NCI-H1092 treated with DMSO at 0.1 percent for 48 hours (cell line): ENCODE data around the gene FADS2.

ENCODE experiments used
- DNase-seq: peaks from one replicate; lab custom pipeline; 2025; lab: John Stamatoyannopoulos, UW

The FADS2 gene

DNA sequence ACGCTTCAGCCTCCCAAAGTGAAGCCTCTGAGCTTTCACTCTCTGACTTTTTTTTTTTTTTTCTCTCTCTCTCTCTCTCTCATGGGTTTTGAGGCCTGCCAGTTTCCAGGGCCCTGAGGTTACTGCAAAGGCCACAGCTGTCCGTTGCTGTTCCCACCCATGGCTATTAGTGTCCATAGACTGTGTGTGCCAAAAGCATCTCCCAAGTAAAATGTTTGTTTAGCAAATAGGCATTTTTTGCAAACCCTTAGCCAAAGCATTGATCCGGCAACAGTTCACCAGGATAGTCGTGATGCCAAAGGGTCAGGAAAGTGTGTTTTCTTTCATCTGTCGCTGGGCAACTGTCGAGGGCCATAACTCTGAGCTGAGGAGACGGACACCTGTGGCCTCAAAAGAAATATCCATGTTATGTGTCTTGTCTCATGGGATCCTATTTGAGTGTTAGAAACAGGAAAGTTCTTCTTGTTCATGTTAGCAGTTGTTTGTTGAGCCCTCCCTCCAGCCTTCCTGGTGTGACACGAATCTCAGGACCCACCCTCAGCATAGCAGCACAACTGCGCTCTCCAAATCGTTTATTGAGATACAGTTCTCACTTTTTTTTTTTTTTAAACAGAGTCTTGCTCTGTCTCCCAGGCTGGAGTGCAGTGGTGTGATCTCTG, 18.4 kb downstream of the FADS2 start:
- no peak for DNase-seq

DNA sequence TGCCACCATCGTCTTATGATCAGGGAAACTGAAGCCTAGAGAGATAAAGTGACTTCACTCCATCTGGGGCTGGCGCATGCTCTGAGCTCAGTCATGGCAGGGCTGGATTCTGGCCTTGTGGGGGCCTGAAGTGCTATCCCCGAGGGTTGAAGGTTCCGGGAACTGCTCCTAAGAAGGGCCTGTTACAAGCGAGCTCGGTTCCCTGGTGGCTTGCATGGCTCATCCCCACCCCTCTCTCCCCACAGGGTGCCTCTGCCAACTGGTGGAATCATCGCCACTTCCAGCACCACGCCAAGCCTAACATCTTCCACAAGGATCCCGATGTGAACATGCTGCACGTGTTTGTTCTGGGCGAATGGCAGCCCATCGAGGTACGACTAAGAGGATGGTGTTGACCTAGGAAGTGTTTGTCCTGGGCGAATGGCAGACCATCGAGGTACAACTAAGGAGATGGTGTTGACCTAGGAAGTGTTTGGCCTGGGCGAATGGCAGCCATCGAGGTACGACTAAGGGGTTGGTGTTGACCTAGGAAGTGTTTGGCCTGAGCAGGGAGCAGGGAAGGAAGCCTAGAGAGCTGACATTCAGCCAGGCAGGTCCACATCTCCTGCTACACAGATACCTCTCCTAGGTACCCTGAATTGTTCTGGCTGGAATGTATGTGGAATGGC, 19.9 kb downstream of the FADS2 start:
- no peak for DNase-seq

DNA sequence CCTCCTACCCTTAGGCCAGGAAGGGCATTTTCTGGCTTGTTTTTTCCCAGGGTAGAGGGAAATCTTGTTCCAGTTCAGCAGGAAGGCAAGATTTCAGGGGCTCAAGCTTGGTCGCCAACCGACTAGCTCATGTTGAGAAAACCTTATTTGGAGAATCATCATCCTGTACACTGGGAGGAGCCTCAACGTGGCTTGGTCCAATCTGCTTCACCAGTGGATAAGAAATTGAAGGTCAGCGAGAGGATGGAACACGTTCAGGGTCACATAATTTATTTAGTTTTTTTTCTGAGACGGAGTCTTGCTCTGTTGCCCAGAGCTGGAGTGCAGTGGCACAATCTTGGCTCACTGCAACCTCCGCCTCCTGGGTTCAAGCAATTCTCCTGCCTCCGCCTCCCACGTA, 20.5 kb downstream of the FADS2 start:
- no peak for DNase-seq

DNA sequence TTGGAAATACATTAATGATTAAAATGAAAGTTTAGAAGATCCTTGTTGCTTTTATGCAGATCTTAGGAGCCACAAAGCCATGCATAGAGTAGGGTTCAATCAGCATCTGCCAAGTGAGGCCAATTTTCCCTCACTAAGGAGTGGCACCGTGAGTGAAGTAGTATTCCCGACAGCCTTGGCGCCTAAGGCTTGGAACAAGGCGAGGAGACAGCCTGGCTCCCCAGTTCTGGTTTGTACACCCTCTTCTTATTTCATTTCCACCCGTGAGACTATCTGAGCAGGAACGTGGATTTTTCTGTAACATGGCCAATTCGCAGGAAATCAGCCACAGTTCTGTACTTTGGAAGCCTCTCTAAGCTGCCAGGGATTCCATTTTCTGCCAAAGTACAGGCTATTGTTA, 22.6 kb downstream of the FADS2 start:
- no peak for DNase-seq

DNA sequence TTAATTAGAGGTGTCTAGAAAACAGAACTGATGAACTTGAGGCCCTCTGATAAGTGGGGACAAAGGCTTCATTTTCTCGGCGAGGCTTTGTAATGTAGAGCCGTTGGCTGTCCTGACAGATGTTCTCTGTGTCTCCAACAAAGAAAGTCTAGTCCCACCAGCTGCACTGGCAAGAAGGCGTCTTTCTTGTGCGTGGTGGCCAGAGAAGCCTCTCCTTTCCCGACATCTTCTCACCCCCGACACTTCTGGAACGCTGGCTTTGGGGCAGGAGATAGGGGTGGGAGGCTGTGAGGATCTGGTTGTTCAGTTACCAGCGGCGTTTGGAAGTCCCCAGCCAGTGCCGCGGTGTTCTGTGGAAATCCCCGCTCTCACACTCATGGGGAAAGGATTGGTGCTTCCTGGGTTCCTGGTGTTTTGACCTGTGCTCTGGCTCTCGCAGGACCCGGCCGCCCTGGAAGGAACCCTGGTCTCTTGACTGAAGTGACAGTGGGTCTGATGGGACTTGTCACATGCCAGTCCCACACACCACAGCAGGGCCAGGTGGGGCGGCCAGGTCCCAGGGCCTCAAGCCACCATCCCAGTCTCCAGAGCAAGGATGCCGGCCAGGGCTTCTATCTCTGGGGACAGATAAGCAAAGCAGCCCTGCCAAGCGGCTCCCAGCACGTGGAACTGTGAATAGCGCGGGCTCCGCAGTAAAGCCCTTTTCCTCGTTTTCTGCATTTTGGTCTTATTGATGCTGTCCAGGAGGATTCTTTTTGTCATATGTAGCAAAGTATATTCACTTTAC, 23.2 kb downstream of the FADS2 start:
- DNase-seq = no peak

DNA sequence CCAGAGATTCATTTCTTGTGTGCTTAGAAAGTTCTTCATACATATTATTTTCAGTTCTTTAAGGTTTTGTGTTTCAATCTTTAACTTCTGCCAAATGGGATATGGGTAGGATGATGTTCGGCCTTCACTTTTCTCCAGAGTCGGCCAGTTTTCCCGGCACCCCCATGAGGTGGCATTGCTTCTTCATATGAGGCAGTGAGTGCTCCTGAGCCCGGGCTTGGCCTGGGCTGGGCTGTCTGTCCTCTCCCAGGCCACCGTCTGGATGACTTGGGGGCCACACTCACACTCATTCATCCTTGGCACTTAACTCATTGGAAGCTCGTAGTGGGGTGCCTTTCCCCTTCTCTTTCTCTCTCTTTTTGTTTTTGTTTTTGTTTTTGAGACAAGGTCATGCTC, 23.8 kb downstream of the FADS2 start:
- DNase-seq = no peak

DNA sequence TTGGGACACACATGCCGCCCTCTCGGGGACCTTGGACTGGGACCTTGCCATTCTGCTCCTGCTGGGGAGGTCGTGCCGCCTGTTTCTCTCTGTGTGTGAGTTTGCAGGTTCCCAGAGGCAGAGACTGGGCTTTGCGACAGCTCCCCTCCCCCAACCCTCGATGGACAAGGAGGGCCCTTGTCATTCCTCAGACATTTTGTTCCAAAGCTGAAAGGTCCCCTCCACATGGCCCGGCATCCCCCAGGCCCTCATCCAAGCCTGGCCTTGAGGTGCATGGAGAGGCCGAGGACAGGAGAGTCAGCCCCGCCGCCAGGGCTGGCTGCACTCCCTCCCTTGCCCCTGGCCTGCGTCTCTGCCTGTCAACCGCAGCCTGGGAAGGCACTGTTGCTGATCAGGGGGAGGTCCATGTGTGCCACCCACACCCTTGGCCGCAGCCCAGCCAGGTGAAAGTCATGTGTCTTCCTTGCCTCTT, 25.6 kb downstream of the FADS2 start:
- DNase-seq = no peak

DNA sequence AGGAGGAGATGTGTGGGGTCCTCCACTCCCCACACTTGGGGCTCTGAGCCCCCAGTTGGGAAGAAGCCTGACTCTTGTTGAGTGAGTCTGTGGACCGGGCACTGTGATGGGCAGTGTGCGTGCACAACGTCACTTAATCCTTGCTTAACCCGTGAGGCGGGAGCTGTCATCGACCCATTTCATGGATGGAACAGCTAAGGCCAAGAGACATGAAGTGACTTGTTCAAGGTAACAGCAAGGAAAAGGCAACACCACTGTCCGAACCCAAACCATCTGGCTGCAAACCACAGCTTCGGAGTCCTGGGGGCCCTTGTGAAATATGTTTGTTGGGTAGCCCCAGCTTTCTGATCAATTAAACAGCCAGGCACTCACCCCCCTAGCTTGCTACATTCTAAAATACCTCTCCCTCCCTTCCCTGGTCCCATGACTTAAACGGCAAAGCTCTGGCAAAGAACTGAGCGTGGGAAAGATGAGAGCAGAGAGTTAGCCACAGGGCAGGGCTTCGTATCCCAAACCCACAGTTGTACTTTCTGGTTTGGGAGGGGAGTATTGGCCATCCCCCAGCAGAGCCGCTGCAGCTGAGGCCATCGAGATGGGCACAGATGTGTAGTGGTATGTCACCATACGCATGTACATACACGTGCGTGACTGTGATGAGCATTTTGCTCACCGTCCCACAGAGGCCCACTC, 26.3 kb downstream of the FADS2 start:
- DNase-seq = no peak

DNA sequence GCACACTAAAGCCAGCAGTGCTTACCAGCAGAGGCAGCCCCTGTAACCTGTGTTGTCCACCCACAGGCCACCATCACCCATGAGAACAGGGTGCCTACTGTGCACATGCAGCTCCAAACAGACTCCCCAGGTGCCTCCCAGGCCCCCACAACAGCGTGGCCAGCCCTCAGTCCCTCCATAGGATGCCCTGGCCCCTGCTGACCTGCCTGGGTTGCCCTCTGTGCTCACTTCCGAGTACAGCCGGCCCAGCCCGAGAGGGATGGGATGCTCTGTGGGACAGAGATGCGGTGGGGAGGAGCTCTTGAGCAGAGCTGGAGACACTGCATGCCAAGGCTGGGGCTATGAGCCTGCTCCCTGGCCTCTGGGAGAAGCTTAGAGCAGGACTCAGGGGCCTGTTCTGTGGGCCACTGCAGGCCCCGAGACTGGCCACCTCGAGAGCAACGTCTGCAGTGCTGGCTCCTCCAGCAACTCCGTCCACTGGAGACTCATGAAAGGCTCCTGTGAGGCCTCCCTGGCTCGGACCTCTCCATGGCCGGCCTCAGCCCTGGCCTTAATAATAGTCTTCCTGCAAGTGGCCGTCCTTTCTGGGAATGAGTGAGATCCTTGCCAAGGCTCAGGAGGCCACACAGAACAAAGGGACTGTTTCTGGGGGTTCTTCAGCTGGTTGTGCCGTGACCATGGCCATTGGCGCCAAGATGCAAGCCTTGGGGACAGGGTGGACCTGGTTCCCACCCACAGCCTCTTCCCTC, 27.0 kb downstream of the FADS2 start:
- no peak for DNase-seq

DNA sequence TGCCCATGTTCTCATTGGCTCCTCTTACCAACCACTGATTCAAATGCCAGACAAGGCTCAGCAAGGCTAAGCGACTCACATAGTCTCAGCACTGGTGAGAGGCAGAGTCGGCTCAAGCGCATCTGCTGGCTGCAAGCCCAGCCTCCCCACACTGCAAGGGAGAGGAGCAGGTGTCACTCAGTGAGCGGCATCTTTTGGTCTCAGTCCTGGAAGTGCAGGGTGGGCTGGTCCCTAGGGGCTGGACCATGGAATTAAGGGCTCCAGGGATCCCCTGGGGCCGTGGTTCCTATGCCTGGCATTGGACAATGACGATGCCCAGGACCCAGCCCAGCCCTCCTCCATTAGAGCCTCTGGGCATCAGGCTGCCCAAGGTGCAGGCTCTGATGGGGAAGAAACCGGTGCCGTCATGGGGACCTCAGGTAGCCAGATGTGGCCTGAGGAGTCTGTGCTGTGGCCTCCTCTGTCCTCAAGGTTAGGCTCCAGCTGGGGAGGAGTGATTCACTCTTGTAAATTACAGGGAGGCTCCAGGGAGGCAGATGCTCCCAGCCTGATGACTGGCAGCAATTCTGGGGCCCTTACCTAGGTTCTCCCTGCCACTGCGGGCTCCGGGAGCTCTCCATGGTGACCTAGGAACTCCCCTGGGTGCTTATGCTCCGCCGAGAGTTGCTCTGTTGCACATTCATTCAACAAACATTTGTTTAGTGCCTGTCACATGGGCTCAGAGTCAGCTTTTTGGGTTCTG, 28.0 kb downstream of the FADS2 start:
- DNase-seq = peak; percentile 26

DNA sequence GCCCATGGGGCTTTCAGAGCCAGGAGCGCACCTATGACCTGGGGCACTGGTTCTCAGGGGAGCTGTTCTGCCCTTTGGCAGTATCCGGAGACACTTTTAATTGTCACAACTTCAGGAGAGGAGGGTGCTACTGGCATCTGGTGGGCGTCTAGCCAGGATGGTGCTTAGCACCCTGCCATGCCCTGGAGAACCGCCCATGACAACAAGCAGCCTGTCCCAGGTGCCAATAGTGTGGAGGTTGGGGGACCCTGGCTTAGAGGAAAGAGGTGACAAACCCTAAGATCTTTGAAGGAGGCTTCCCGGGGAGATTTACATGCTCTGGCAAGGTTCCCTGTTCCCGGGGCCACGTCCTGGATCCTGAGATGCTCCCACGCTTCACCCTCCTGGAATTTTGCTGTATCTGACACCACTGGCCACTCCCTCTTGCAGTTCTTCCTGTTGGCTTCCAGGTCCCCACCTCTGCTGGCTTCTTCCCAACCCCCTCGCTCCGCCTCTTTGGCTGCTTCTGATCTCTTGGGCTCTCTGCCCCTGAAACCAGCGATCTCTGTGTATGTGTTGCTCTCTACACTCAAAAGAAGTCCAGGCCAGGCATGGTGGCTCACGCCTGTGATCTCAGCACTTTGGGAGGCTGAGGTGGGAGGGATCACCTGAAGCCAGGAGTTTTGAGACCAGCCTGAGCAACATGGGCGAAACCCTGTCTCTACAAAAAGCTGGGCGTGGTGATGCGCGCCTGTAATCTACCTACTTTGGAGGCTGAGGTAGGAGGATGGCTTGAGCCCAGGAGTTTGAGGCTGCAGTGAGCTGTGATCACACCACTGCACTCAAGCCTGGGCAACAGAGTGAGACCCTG, 32.2 kb downstream of the FADS2 start:
- no peak for DNase-seq

DNA sequence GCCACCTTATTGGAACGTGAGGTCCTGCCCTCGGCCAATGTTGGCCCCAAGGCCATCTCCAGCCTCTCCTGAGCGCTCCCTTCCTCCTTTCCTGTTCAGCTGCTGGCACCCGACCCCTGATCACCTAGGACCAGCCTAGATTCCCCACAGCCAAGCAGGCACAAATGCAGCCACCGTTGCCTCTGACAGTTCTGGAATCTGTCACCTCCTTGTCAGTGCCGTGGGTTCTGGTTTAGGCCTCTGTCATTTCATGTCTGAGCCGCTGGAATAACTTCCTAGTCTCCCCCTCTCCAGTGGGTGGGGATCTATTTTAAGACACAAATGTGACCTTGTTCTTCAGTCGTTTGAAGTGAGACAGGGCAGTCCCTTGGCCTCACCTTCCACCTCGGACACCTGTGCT, 33.5 kb downstream of the FADS2 start:
- DNase-seq = no peak

DNA sequence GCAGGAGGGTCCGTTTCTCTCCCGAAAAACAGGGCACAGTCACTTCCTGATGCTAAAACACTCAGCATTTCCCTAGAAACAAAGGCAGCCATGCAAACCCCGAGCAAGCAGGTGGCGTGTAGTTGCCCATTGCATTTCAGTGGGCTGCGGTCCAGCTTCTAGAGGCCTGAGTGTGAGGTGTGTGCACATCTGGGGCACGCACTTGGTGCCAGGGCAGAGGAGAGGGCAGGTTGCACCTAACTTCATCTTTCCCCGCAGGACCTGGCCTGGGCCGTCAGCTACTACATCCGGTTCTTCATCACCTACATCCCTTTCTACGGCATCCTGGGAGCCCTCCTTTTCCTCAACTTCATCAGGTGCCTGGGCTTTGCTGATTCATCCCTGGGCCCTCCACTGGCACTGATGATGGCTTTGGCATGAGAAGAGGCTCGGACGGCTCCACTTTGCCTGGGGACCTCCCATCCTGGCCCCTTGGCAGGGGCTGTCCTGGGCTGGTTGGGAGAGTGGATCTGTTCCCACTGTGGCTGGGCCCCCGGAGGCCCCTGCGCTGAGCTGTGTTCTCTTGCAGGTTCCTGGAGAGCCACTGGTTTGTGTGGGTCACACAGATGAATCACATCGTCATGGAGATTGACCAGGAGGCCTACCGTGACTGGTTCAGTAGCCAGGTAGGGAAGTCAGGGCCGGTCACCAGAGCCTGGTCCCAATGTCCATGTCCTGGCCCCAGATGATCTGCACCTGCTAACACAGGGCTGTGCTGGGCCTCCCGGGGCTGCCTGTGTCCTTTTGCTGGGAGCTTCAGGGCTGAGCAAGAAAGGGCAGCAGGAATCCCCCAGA, 34.8 kb downstream of the FADS2 start:
- DNase-seq = no peak

DNA sequence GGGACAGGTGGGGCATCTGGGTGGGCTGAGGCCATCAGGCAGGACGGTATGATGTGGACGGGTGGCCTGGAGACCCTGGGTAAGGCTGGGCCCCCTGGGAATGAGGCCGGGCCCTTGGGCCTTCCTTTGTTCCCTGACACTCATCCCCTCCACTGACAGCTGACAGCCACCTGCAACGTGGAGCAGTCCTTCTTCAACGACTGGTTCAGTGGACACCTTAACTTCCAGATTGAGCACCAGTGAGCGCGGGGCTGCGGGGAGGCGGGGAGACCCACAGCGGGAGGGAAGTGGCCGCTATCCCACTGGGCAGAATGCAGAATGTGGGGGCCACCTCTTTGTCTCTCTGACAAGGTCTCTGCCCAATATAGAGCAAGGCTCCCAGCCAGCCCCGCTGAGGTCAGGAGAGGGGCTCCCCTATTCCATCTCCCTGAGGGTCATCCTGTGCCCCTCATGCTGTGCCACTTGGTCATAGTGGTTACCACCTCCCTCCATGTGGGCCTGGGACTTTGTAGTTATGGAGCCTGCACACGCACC, 35.5 kb downstream of the FADS2 start:
- no peak for DNase-seq

DNA sequence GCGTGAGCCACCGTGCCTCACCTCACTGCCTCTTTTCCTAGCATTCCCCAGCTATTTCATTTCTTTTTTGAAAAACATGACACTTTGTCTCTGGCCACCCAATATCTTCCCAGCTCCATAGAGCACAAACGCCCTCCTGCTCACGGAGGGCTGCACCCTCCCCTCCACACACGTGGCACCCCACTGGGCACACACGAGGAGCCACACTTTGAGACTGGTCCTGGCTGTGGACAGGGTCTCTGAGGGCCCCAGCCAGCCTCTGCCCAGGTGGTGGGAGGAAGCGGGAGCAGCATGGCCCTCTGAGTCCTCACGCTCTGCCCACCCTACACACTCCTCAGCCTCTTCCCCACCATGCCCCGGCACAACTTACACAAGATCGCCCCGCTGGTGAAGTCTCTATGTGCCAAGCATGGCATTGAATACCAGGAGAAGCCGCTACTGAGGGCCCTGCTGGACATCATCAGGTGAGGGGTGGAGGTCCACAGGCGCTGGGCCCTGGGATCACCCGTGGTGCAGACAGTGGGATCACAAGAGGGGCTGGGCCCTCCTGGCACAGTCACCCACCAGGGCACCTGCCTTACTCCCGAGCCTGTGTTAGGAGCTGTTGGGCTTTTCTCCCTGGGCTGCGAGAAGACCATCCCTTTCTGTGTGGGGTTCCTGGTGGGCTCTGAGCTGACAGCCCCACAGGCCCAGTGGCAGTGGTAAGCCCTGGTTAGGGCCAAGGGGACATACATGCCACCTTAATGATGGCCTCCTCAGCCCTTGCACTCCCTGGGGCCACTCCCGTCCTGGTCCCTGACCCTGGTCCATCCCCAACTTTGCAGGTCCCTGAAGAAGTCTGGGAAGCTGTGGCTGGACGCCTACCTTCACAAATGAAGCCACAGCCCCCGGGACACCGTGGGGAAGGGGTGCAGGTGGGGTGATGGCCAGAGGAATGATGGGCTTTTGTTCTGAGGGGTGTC, 37.0 kb downstream of the FADS2 start:
- no peak for DNase-seq

DNA sequence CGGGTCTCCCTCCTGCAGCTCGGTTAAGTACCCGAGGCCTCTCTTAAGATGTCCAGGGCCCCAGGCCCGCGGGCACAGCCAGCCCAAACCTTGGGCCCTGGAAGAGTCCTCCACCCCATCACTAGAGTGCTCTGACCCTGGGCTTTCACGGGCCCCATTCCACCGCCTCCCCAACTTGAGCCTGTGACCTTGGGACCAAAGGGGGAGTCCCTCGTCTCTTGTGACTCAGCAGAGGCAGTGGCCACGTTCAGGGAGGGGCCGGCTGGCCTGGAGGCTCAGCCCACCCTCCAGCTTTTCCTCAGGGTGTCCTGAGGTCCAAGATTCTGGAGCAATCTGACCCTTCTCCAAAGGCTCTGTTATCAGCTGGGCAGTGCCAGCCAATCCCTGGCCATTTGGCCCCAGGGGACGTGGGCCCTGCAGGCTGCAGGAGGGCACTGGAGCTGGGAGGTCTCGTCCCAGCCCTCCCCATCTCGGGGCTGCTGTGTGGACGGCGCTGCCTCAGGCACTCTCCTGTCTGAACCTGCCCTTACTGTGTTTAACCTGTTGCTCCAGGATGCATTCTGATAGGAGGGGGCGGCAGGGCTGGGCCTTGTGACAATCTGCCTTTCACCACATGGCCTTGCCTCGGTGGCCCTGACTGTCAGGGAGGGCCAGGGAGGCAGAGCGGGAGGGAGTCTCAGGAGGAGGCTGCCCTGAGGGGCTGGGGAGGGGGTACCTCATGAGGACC, 38.3 kb downstream of the FADS2 start:
- no peak for DNase-seq

DNA sequence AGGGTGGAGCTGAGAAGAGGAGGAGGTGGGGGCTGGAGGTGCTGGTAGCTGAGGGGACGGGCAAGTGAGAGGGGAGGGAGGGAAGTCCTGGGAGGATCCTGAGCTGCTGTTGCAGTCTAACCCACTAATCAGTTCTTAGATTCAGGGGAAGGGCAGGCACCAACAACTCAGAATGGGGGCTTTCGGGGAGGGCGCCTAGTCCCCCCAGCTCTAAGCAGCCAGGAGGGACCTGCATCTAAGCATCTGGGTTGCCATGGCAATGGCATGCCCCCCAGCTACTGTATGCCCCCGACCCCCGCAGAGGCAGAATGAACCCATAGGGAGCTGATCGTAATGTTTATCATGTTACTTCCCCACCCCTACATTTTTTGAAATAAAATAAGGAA, 38.9 kb downstream of the FADS2 start:
- DNase-seq = no peak
